Omental fat pad (tissue), 4 donors: ENCODE results near the gene AGBL1. TPM values are rescaled to one million over a fixed set of nuclear protein-coding genes. Genes with fewer than 3 reads are reported as not detected.

Experiments
- ATAC-seq: fragments of 150-250 bp; one replicate; pipeline ENCODE4 v1.9.1; 2016; ENCODE audit warnings: mild to moderate bottlenecking, moderate library complexity; ENCODE audit not compliant: low FRiP score
- DNase-seq: peaks from one replicate; pipeline ENCODE4 v3.0.0-alpha.2; 2019; ENCODE audit warnings: low spot score
- CTCF ChIP-seq, 3 donors: fragments of 450-650 bp; IDR thresholded peaks; one replicate each; pipeline ENCODE4 v1.5.1; 2016 to 2017; ENCODE audit warnings: antibody characterized with exemption in 3 of 3, mild to moderate bottlenecking in 3 of 3, moderate library complexity in 2 of 3
- total RNA-seq, 4 donors: library from RNA; depleted of rRNA; stranded (reverse); fragments of >200 nt; gene quantifications; one replicate each; pipeline ENCODE4 v1.1.0, GENCODE V29; 2016

AGBL1 gene
- total RNA-seq, 4 donors from 2014 or later, result not detected

DNA sequence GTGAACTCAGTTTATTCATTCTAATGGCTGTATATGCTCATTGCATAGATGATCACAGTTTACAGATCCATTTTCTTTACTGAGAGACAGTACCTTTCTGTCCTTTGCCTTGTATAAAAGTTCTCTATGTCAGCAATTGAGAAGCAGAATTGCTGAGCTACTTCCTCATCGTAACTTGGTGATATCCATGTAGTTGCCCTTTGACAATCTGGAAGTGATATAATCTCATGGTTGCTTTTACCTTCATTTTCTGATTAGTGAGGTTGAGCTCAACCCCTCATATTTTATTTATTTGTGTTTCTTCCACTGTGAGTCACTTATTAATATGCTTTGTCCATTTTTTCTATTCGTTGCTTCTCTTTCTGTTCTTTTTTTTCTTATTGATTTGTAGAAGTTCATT is 696.5 kb downstream of the AGBL1 start:
- DNase-seq, result no peak
- no peak for TF ChIP-seq CTCF (IDR thresholded peaks at IDR 0.05)
- no peak for ATAC-seq

DNA sequence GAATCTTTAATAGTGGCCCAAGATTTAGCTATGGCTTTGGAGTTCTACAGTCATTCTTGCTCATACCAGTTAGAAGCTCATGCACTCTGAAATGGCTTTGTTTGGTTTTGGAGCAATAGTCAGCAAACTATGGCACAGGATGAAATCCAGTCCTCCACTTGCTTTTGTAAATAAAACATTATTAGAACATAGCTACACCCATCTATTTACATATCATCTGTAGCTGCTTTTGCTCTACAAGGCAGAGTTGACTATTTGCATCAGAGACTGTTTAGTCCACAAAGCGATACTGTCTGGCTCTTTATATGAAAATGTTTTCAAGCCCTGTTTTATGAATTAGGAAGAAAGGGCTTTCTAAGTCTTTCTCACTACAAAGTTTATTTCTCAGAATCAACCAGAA is 716.9 kb downstream of the AGBL1 start:
- DNase-seq (no peak), ATAC-seq (no peak)
- no peak for TF ChIP-seq CTCF (IDR thresholded peaks at IDR 0.05)

GRCh38 chr15:86797135-86797534 is 717.5 kb downstream of the AGBL1 start:
- DNase-seq (no peak), ATAC-seq (no peak)
- TF ChIP-seq CTCF (IDR thresholded peaks at IDR 0.05), result no peak

DNA sequence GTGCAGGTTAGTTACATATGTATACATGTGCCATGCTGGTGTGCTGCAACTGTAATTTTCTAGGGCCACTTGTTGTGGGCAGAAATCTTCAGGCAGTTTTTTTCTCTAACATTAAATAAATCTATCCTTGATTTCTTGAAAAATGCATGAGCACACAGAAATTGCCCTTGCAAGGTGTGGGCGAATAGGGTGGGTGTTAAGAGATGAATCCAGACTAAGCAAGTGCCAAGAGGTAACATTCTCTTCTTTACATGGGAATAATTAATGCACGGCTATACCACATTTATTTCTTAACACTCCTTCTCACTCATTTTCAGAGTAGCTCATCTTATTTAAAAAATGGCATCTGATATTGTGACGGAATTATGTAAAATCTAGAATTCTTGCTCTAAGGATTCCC is 719.6 kb downstream of the AGBL1 start:
- no peak for ATAC-seq
- TF ChIP-seq CTCF (IDR thresholded peaks at IDR 0.05), result no peak
- DNase-seq, result no peak

GRCh38 chr15:86802244-86802643 is 722.6 kb downstream of the AGBL1 start:
- ATAC-seq, result no peak
- no peak for TF ChIP-seq CTCF (IDR thresholded peaks at IDR 0.05)

DNA sequence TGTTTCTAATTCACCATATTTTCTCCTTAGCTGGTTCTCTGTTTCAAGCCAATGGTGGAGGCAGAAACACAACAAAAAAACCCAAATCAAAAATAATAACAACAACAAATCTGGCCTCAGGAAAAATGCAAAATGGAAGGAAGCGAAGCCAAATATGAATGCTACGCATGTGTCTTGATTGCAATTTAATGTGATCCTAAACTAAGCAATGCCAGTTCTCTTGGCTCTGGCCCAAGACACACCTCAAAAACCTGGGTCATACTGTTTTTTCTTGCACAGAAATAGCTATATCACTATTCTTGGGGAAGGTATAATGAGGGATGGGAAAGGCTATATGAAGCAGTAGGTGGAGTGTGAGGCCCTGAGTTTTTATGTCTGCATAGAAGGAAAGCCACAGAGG is 724.7 kb downstream of the AGBL1 start:
- ATAC-seq, result no peak
- TF ChIP-seq CTCF (IDR thresholded peaks at IDR 0.05), result no peak
- no peak for DNase-seq

More at GRCh38 chr15:86802244-86802643, 722.6 kb downstream of the AGBL1 start:
- DNase-seq, result no peak

DNA sequence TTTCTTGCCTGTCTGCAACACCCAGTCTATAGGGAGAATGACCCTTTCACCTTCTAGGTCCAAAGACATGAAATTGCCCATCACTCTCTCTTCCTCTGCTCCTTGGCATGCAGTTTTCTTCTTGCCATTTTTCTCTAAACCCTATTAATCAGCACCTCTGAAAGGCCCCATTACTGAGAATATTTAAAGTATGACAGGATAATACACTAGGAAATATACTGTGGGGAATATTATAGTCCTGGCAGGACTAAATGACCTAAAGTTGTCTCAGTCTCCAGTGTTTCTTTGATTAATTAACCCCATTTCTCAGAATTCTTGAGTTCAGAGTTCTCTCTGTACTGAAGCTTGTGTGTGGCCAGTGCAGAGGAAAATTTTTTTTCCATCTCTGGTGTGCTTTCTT is 730.7 kb downstream of the AGBL1 start:
- DNase-seq (no peak), ATAC-seq (no peak)
- TF ChIP-seq CTCF (IDR thresholded peaks at IDR 0.05), result no peak
